Measurements from ENCODE around the gene MAGI1. TPM values are rescaled to one million over a fixed set of nuclear protein-coding genes. Genes with fewer than 3 reads are reported as not detected.

The MAGI1 gene
- total RNA-seq, 1 donor from 2014 or later: 45.8 TPM

DNA sequence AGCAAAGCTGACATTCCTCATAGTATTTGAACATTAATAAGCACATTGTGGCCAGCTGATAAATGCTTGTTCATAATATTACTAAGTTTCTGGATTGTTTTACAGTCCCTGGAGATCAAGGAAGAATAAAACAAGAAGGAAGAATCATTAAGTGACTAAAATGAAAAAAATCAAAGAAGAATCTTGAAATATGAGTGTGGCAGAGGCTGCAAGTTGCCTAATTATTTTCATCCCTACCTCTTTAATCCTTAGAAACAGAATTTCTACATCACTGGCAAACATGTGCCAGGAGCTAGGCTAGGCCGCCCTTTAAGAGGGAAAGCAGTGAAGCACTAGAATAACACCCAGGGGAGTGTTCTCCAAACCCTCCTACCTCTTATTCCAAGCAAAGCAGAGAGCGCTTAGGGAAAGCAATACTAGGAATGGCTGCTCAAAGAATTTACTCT, 98.9 kb downstream of the MAGI1 start:
- Histone ChIP-seq H3K4me1 (no peaks in the 10 kb centered on the region), H3K4me3 (no peak overlapping the region), H3K27me3 (no peaks in the 10 kb centered on the region), H3K27ac (no peak overlapping the region), H3K36me3 (no peaks in the 10 kb centered on the region), H3K9me3 (no peaks in the 10 kb centered on the region)
- TF ChIP-seq, protein P1, sequence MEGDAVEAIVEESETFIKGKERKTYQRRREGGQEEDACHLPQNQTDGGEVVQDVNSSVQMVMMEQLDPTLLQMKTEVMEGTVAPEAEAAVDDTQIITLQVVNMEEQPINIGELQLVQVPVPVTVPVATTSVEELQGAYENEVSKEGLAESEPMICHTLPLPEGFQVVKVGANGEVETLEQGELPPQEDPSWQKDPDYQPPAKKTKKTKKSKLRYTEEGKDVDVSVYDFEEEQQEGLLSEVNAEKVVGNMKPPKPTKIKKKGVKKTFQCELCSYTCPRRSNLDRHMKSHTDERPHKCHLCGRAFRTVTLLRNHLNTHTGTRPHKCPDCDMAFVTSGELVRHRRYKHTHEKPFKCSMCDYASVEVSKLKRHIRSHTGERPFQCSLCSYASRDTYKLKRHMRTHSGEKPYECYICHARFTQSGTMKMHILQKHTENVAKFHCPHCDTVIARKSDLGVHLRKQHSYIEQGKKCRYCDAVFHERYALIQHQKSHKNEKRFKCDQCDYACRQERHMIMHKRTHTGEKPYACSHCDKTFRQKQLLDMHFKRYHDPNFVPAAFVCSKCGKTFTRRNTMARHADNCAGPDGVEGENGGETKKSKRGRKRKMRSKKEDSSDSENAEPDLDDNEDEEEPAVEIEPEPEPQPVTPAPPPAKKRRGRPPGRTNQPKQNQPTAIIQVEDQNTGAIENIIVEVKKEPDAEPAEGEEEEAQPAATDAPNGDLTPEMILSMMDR (IDR thresholded peaks at IDR 0.05): no peak
- intact Hi-C loops (cut with DNase I): no loop called here
- DNase-seq (no peak), ATAC-seq (peak; percentile 80)

- Histone ChIP-seq H3K27ac (peak overlapping the region; percentile 13), H3K4me1 (no peaks in the 10 kb centered on the region), H3K27me3 (no peaks in the 10 kb centered on the region), H3K4me3 (no peak overlapping the region), H3K9me3 (no peaks in the 10 kb centered on the region), H3K36me3 (no peaks in the 10 kb centered on the region)
- DNase-seq: no peak
- TF ChIP-seq, protein P1 (IDR thresholded peaks at IDR 0.05): no peak
- intact Hi-C loops (cut with DNase I): no loop called here
- no peak for ATAC-seq
Observed at GRCh38 chr3:65939184-65939583, 99.5 kb downstream of the MAGI1 start.

DNA sequence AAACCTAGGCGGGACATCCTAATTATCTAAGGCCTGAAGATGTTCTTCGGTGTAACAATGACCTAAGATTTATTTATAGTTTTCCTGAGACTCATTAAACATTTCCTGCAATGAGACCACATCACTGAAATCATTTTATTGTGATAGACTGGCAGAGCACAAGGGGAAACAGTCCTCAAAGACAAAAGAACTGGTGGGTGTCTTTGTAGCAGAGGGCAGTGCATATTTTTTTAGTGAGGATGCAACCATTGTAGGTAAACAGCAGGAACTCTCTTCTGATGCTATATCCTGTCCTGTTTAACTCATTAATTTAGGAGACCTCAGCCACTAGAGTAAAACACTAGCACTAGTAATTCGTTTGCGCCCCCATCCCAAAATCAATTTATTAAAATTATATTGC, 100.0 kb downstream of the MAGI1 start:
- ATAC-seq (no peak), DNase-seq (no peak)
- H3K36me3 ChIP-seq: no peaks in the 10 kb centered on the region
- intact Hi-C loops (cut with DNase I): no loop called here
- TF ChIP-seq, protein P1 (IDR thresholded peaks at IDR 0.05): no peak
- no peak overlapping the region for H3K4me3 ChIP-seq
- H3K4me1 ChIP-seq: no peaks in the 10 kb centered on the region
- no peaks in the 10 kb centered on the region for H3K9me3 ChIP-seq
- peak overlapping the region; percentile 13 for H3K27ac ChIP-seq
- no peaks in the 10 kb centered on the region for H3K27me3 ChIP-seq

GRCh38 chr3:65938147-65938546, 100.6 kb downstream of the MAGI1 start:
- H3K36me3 ChIP-seq: no peaks in the 10 kb centered on the region
- TF ChIP-seq, protein P1 (IDR thresholded peaks at IDR 0.05): no peak
- intact Hi-C loops (cut with DNase I): no loop called here
- peak overlapping the region; percentile 13 for H3K27ac ChIP-seq
- DNase-seq (no peak), ATAC-seq (no peak)
- no peaks in the 10 kb centered on the region for H3K27me3 ChIP-seq
- no peak overlapping the region for H3K4me3 ChIP-seq
- no peaks in the 10 kb centered on the region for H3K9me3 ChIP-seq
- no peaks in the 10 kb centered on the region for H3K4me1 ChIP-seq

DNA sequence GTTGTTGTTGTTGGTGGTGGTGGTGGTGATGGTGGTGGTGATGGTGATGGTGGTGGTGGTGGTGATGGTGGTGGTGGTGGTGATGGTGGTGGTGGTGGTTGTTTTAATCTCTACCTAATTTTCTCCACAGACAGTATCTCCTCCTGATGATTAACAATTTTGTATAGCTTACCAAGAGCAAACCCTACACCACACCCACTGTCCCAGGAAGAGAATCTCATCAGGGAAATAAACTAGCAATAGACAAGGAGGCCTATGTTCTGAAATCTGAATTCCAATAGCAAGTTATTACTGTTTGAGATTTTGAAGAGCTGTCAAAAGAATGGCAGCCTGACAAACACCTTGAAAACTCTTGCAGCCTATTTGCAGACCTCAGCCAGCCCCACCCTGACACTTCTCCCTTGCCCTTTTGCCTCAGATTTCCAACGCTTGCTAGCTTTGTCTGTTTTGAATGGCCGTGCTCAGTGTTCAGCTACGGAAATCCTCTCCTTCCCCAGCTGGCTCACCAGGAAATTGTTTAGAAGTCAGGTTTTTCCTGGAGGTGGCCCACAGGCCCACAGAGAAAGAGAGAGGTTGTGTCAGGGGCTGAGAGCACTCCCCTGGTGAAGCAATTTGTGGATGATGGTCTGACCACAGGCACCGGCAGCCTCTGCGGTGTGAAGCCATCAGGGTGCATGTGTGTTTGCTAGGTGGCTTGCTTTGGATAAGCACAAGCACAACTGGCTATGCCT, 101.6 kb downstream of the MAGI1 start:
- intact Hi-C loops (cut with DNase I): no loop called here
- DNase-seq: no peak
- H3K4me3 ChIP-seq: no peak overlapping the region
- peak; percentile 56 for ATAC-seq
- no peaks in the 10 kb centered on the region for H3K36me3 ChIP-seq
- H3K9me3 ChIP-seq: no peaks in the 10 kb centered on the region
- TF ChIP-seq, protein P1 (IDR thresholded peaks at IDR 0.05): no peak
- no peaks in the 10 kb centered on the region for H3K4me1 ChIP-seq
- no peak overlapping the region for H3K27ac ChIP-seq
- no peaks in the 10 kb centered on the region for H3K27me3 ChIP-seq
